AG04450 (cell line): ENCODE data around the gene RFC5. TPM values are rescaled to one million over a fixed set of nuclear protein-coding genes. Genes with fewer than 3 reads are reported as not detected.

Experiments used
- CTCF ChIA-PET: fragments of 300-600, 350-600 bp; formaldehyde crosslinking; extraction: SDS; loops from one replicate; lab custom pipeline; 2022; ENCODE audit warnings: antibody characterized with exemption, inconsistent platforms; lab: Charles Lee
- POLR2A ChIA-PET: fragments of 350-600 bp; formaldehyde crosslinking; extraction: SDS; loops from one replicate; lab custom pipeline; 2021; ENCODE audit warnings: antibody characterized with exemption, inconsistent platforms; lab: Yijun Ruan, JAX
- DNase-seq: peaks from one replicate; pipeline ENCODE4 v3.0.0-alpha.2; 2011; ENCODE audit warnings: low read depth, low spot score
- H3K27ac ChIP-seq: one replicate; pipeline ENCODE4 v1.5.1; 2012; ENCODE audit warnings: low read depth, low read length, control low read depth
- H3K27me3 ChIP-seq: one replicate; pipeline ENCODE4 v1.6.0; 2012; ENCODE audit warnings: low read length; ENCODE audit not compliant: control insufficient read depth, insufficient read depth
- H3K4me3 ChIP-seq: 2 replicates; pipeline ENCODE4 v1.5.1; 2011; ENCODE audit warnings: mild to moderate bottlenecking, low read depth, low read length, control low read depth
- H3K9me3 ChIP-seq: 2 replicates; pipeline ENCODE4 v1.5.1; 2012; ENCODE audit warnings: low read length; ENCODE audit not compliant: control insufficient read depth, insufficient read depth
- polyA plus RNA-seq: library from polyadenylated mRNA; depleted of rRNA; stranded (reverse); fragments of >200 nt; gene quantifications from 2 replicates; pipeline ENCODE4 v1.2.3, GENCODE V29; 2011
- TF ChIP-seq, protein P1 (sequence below): IDR thresholded peaks from 2 replicates; pipeline ENCODE4 v1.5.1; 2011; ENCODE audit warnings: low read depth, low read length, control low read depth, inconsistent platforms

RFC5 gene
- polyA plus RNA-seq, 1 experiment: 10.4 TPM

DNA sequence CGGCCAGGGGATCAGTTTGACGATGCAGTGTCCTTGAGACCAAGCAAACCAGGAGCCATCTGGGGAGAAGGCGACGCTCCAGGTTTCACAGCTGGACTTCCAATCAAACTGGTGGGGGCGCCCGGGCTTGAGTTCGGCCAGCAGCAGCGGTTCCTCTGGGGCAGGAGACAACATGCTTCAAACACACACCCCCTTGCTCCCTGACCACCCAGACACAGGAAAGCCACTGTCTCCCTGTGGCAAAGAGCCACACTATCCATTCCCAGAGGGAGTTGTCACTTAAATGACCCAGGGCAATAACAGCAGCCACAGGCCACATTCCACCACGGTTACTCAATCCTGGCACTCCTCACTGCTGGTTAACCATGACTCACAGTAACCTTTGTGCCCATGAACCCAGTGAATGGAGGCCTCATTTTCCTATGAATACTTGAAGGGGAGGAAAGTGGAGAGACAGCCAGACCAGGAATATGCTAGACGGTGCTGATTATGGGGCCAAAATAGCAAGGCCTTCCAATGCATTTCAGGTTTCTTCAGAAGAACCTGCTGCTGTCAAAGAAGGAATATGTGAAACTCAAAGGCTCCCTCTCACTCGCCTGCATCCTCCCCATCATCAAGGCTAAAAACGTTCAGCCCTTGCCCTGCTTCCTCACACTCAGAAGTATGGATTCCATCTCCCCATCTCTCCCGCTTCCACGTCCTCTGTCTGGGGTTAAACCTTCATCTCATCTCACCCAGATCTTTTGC is 36.0 kb downstream of the RFC5 start:
- DNase-seq: peak; percentile 72
- POLR2A ChIA-PET: no interaction called here
- no peak overlapping the region for H3K4me3 ChIP-seq
- CTCF ChIA-PET: no interaction called here
- no peaks in the 10 kb centered on the region for H3K9me3 ChIP-seq
- H3K27me3 ChIP-seq: no peaks in the 10 kb centered on the region
- TF ChIP-seq, protein P1, sequence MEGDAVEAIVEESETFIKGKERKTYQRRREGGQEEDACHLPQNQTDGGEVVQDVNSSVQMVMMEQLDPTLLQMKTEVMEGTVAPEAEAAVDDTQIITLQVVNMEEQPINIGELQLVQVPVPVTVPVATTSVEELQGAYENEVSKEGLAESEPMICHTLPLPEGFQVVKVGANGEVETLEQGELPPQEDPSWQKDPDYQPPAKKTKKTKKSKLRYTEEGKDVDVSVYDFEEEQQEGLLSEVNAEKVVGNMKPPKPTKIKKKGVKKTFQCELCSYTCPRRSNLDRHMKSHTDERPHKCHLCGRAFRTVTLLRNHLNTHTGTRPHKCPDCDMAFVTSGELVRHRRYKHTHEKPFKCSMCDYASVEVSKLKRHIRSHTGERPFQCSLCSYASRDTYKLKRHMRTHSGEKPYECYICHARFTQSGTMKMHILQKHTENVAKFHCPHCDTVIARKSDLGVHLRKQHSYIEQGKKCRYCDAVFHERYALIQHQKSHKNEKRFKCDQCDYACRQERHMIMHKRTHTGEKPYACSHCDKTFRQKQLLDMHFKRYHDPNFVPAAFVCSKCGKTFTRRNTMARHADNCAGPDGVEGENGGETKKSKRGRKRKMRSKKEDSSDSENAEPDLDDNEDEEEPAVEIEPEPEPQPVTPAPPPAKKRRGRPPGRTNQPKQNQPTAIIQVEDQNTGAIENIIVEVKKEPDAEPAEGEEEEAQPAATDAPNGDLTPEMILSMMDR: no peak
- H3K27ac ChIP-seq: peak overlapping the region; percentile 86

DNA sequence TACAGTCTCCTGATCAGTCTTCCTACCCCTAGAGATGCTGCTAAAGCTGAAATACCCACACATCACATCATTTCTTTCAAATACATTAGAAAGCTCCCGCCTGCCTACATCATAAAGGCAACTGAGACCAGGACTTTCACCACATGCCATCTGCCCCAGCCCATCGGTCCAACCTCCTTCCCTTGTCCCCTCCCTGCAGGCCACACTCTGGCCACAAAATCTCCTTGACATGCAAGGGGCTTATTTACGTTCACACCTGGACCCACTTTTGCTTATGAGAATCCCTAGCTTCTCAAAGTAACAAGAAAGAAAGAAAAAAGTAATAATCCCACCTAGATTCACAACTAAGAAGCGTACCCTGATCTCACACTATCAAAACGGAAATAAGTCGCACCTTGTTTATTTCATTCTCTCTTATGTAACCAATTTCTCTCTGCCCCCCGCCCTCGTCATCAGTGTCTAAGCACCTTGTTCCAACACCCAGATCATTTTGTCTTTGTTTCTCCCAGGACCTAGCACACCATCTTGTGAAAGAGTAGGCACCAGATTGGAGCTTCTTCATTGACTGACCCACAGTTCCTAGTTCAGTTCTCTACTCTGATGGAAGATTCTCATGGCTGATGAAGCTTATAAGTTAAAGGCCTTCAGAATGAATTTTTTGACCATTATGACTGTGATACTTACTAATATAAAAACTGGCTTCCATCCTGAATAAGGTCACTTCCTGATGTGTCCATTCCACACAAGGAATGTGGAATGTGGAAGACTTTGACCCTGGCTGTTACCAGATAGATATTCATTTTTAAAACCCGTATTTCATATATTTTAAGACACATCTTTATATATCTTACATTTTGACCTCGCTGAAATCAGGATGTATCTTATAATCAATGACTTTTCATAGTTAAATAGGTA is 36.8 kb downstream of the RFC5 start:
- Histone ChIP-seq H3K4me3 (no peak overlapping the region), H3K27ac (peak overlapping the region; percentile 86), H3K9me3 (no peaks in the 10 kb centered on the region), H3K27me3 (no peaks in the 10 kb centered on the region)
- no peak for DNase-seq
- TF ChIP-seq, protein P1: no peak
- ChIA-PET CTCF (no interaction called here), POLR2A (no interaction called here)

DNA sequence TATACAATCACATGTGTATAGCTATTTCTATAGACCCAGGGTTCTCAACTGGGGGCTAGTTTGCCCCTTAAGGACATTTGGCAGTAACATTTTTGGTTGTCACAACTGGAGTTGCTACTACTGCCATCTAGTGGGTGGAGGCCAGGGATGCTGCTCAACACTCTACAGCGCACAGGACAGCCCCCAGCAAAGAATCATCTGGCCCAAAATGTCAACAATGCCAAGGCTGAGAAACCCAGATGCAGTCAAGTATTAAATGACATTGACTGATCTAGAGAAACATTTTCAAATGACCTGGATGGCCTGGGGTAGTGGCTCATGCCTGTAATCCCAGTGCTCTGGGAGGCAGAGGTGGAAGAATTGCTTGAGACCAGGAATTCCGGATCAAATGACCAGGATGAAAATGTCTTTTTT is 38.6 kb downstream of the RFC5 start:
- H3K4me3 ChIP-seq: no peak overlapping the region
- CTCF ChIA-PET: interaction anchor here (0.5 to 1.6 kb wide), 6 partner anchors 8 to 321 kb away, joined by 3 to 7 read pairs (median 4); partner anchors contain the start of gene SUDS3
- no peak overlapping the region for H3K27ac ChIP-seq
- TF ChIP-seq, protein P1: peak; percentile 53
- POLR2A ChIA-PET: no interaction called here
- DNase-seq: no peak
- H3K9me3 ChIP-seq: no peaks in the 10 kb centered on the region
- no peaks in the 10 kb centered on the region for H3K27me3 ChIP-seq

DNA sequence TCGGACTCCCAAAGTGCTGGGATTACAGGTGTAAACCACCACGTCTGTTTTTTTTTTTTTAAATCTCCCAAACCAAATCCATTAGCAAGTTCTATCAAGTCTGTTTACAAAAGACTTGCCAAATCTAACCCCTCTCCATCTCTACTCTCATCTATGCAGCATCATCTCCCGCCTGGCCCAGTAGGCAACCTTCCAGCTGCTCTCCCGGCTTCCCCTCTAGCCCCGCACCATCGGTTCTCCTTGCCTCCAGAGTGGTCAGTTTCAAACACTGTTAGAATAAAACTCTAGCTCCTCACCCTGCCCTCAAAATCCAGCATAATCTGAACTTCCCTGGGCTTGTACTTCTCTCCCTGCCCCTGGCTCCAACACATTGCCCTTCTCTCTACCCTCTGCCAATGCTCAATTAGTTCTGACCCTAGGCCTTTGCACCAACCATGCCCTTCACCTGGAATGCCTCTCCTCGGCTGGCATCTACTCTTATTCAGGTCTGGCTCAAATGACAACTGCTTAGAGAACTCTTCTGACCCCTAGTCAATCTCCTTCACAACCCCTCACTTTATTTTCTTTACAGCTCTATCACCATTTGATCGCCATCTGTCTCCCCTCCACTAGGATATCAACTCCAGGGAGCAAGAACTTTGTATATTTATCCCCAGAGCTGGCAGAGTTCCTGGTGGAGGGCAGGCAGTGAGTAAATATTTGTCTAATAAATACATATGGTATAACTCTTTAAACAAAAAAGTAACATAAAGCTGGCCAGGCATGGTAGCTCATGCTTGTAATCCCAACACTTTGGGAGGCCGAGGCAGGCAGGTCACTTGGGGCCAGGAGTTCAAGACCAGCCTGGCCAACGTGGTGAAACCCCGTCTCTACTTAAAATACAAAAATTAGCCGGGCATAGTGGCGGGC is 39.6 kb downstream of the RFC5 start:
- Histone ChIP-seq H3K9me3 (no peaks in the 10 kb centered on the region), H3K27me3 (no peaks in the 10 kb centered on the region), H3K27ac (peak overlapping the region; percentile 31), H3K4me3 (no peak overlapping the region)
- no peak for DNase-seq
- CTCF ChIA-PET: interaction anchor here (0.7 to 2.4 kb wide), 6 partner anchors 9 to 320 kb away, joined by 4 to 15 read pairs (median 7); partner anchors contain the start of gene SUDS3
- TF ChIP-seq, protein P1: no peak
- POLR2A ChIA-PET: interaction anchor here (0.6 to 1.0 kb wide), 5 partner anchors 21 to 166 kb away, joined by 3 to 5 read pairs (median 4); partner anchors contain the start of gene PEBP1
